CD4-positive, alpha-beta T cell (primary cell): ENCODE results near the gene TM9SF3. TPM values are rescaled to one million over a fixed set of nuclear protein-coding genes. Genes with fewer than 3 reads are reported as not detected.

Experiments
- ATAC-seq: fragments of 200-7000 bp; cut with Tn5 transposase; one replicate; pipeline ENCODE4 v1.10.0; 2022; ENCODE audit warnings: mild to moderate bottlenecking; ENCODE audit not compliant: poor library complexity
- CTCF ChIA-PET: fragments of 350-600 bp; sonication (Branson Sonifier 250); formaldehyde crosslinking; loops from one replicate; lab custom pipeline; 2021; ENCODE audit warnings: antibody characterized with exemption, inconsistent platforms; lab: Charles Lee
- POLR2A ChIA-PET: fragments of 350-600 bp; sonication (Branson Sonifier 250); formaldehyde crosslinking; loops from one replicate; lab custom pipeline; 2021; ENCODE audit warnings: antibody characterized with exemption, inconsistent platforms; lab: Charles Lee
- DNase-seq, 14 experiments: peaks; one replicate each; pipeline ENCODE4 v3.0.0-alpha.2; 2013 to 2020; ENCODE audit warnings: mixed read lengths in 2 of 14
- H3K27ac ChIP-seq, 2 donors: one replicate each; pipeline versions ENCODE4 v1.5.1 to v1.7.0; 2013; ENCODE audit warnings: low read length in 2 of 2, low read depth in 1 of 2, mild to moderate bottlenecking in 1 of 2
- H3K27me3 ChIP-seq, 2 experiments: 1 replicate in 1 of 2; 2 replicates in 1 of 2; pipeline versions ENCODE4 v1.6.1 to v1.7.0; 2013; ENCODE audit warnings: low read length in 2 of 2, control low read depth in 1 of 2, mild to moderate bottlenecking in 1 of 2, moderate library complexity in 1 of 2; ENCODE audit not compliant: insufficient read depth in 2 of 2, control insufficient read depth in 1 of 2
- H3K36me3 ChIP-seq: one replicate; pipeline ENCODE4 v1.6.1; 2013; ENCODE audit warnings: low read length, control low read depth; ENCODE audit not compliant: insufficient read depth
- H3K4me1 ChIP-seq: one replicate; pipeline ENCODE4 v1.6.1; 2013; ENCODE audit warnings: low read length, control low read depth; ENCODE audit not compliant: insufficient read depth
- H3K4me3 ChIP-seq: one replicate; pipeline ENCODE4 v1.5.1; 2013; ENCODE audit warnings: mild to moderate bottlenecking, low read length, moderate library complexity
- H3K9me3 ChIP-seq, 2 experiments: 1 replicate in 1 of 2; 2 replicates in 1 of 2; pipeline versions ENCODE4 v1.6.1 to v1.7.0; 2013; ENCODE audit warnings: low read length in 2 of 2, mild to moderate bottlenecking in 2 of 2, control low read depth in 1 of 2, moderate library complexity in 1 of 2; ENCODE audit not compliant: control insufficient read depth in 1 of 2, insufficient read depth in 1 of 2
- H3K27ac Mint-ChIP-seq: one replicate; pipeline ENCODE4 v1.8.0; 2020; ENCODE audit warnings: mixed read lengths
- H3K27me3 Mint-ChIP-seq: one replicate; pipeline ENCODE4 v1.8.0; 2021; ENCODE audit warnings: mixed read lengths
- H3K36me3 Mint-ChIP-seq: one replicate; pipeline ENCODE4 v1.8.0; 2021; ENCODE audit warnings: low read depth, mixed read lengths
- H3K4me1 Mint-ChIP-seq: one replicate; pipeline ENCODE4 v1.8.0; 2021; ENCODE audit warnings: low read depth, mixed read lengths
- H3K4me3 Mint-ChIP-seq: one replicate; pipeline ENCODE4 v1.8.0; 2020; ENCODE audit warnings: mild to moderate bottlenecking, mixed read lengths
- H3K9me3 Mint-ChIP-seq: one replicate; pipeline ENCODE4 v1.8.0; 2020; ENCODE audit warnings: mixed read lengths
- CTCF ChIP-seq: fragments of 200-600 bp; IDR thresholded peaks from one replicate; pipeline ENCODE4 v1.8.0; 2022; ENCODE audit warnings: antibody characterized with exemption, mild to moderate bottlenecking
- intact Hi-C, 2 experiments: fragments of 100-400 bp; cut with DNase I in 1 of 2; cut with micrococcal nuclease in 1 of 2; formaldehyde crosslinking; loops; one replicate each; pipeline versions ENCODE4 v1.15.1 to v1.9.0; 2023 to 2025; cut with DNase I, micrococcal nuclease
- total RNA-seq, 174 experiments: library from RNA in 2 of 174; stranded (reverse) in 2 of 174; gene quantifications; one replicate each; pipeline ENCODE4 v1.2.3 and lab custom pipeline; 2021 to 2026

TM9SF3 gene
- total RNA-seq, 2 experiments from 2014 or later, result 92.4 to 92.7 TPM

DNA sequence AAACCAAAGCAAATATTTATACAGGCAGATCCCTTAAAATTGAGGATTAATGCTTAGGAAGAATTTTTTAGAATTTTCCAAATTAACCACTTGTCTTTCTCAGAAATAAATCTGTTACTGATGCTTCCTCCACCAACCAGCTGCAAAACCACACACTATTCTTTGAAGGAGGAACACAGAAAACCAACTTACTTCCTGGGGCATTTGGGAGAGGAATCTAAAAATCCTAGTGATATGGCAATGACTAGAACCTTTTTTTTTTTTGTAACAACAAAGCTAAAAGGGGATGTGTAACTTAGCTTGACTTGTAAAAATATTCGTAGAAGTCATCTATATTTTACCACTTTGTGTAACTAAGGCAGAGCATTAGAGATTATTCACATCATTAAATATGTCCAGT, 5.1 kb upstream of the TM9SF3 start:
- Histone ChIP-seq H3K4me3 (no peak overlapping the region), H3K9me3 (no peaks in the 10 kb centered on the region), H3K4me1 (peaks cover 9% of the 10 kb centered on the region), H3K27me3 (no peaks in the 10 kb centered on the region), H3K36me3 (no peaks in the 10 kb centered on the region), H3K27ac (no peak overlapping the region)
- intact Hi-C loops, result no loop called here
- Mint-ChIP-seq H3K4me1 (peaks cover 12% of the 10 kb centered on the region), H3K36me3 (no peaks in the 10 kb centered on the region), H3K9me3 (no peaks in the 10 kb centered on the region), H3K27ac (no peak overlapping the region), H3K4me3 (no peak overlapping the region), H3K27me3 (no peaks in the 10 kb centered on the region)
- TF ChIP-seq CTCF, result no peak
- POLR2A ChIA-PET, result no interaction called here
- CTCF ChIA-PET, result interaction anchor here (0.7 to 1.5 kb wide), 2 partner anchors 12 to 469 kb away, joined by 3 read pairs; no protein-coding TSS in a partner anchor
- ATAC-seq (no peak), DNase-seq (no peak)

- POLR2A ChIA-PET, result no interaction called here
- no peaks in the 10 kb centered on the region for H3K27me3 ChIP-seq
- H3K36me3 Mint-ChIP-seq, result peaks cover 11% of the 10 kb centered on the region
- H3K36me3 ChIP-seq, result no peaks in the 10 kb centered on the region
- no peak overlapping the region for H3K27ac Mint-ChIP-seq
- H3K4me1 Mint-ChIP-seq, result peaks cover 31% of the 10 kb centered on the region
- no peaks in the 10 kb centered on the region for H3K9me3 ChIP-seq
- ATAC-seq, result no peak
- DNase-seq, result peak in 2 of 14 experiments; percentile 16 to 31
- no peaks in the 10 kb centered on the region for H3K27me3 Mint-ChIP-seq
- CTCF ChIA-PET, result no interaction called here
- no peak for TF ChIP-seq CTCF
- H3K9me3 Mint-ChIP-seq, result no peaks in the 10 kb centered on the region
- intact Hi-C loops, result loop anchor here (5.0 to 10.0 kb wide), 7 partner anchors 67 to 1546 kb away; partner anchors contain the start of genes LCOR (in 1 of the 2), MORN4 (in 1 of the 2) and R3HCC1L (in 1 of the 2)
- H3K4me3 Mint-ChIP-seq, result no peak overlapping the region
- peaks cover 21% of the 10 kb centered on the region for H3K4me1 ChIP-seq
- no peak overlapping the region for H3K27ac ChIP-seq
- no peak overlapping the region for H3K4me3 ChIP-seq
These were observed 2.0 kb upstream of the TM9SF3 start for GRCh38 chr10:96588616-96589419.

DNA sequence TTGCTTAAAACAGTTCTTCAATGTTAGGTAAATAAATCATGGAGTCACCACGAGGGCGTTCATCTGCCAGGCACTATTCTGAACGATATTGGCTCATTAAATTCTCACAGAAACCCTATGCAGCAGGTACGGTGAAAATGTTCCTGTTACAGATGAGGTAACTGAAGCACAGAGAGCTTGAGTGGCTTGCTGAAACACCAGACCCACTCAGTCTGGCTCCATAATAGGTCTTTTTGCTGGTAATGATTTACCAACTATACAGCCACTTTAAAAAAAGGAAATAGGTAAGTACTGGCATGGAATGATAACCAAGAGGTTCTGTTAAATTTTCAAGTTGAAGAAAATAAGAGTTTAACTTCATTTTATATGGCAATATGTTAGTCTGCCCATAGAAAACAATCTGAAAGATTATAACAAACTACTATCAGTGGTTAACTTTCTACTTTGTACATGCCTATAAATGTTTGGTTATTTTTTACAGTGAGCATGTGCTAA, 1.3 kb upstream of the TM9SF3 start:
- no peak for TF ChIP-seq CTCF
- Mint-ChIP-seq H3K27me3 (no peaks in the 10 kb centered on the region), H3K27ac (no peak overlapping the region), H3K4me1 (peaks cover 38% of the 10 kb centered on the region), H3K9me3 (no peaks in the 10 kb centered on the region), H3K36me3 (peaks cover 11% of the 10 kb centered on the region), H3K4me3 (no peak overlapping the region)
- ATAC-seq (peak; percentile 4), DNase-seq (no peak)
- Histone ChIP-seq H3K27me3 (no peaks in the 10 kb centered on the region), H3K36me3 (no peaks in the 10 kb centered on the region), H3K4me1 (peaks cover 28% of the 10 kb centered on the region), H3K27ac (peak overlapping the region; percentile 96 to 98), H3K4me3 (peak overlapping the region; percentile 67), H3K9me3 (no peaks in the 10 kb centered on the region)
- ChIA-PET CTCF (no interaction called here), POLR2A (interaction anchor here (0.6 to 1.4 kb wide), 8 partner anchors 15 to 894 kb away, joined by 3 to 7 read pairs (median 3); partner anchors contain the start of genes TCTN3 and TLL2)
- intact Hi-C loops, result loop anchor here (5.0 to 10.0 kb wide), 7 partner anchors 66 to 1547 kb away; partner anchors contain the start of genes LCOR (in 1 of the 2), MORN4 (in 1 of the 2) and R3HCC1L (in 1 of the 2)
